DMS114 treated with DMSO at 0.1 percent for 48 hours (cell line): ENCODE data around the gene MINDY3.
"Not testable (repeated sequence)": the region's sequence is repeated elsewhere in the genome, so short reads cannot be mapped to it uniquely, and the experiment has no call there.

ENCODE experiments used
- DNase-seq: peaks from one replicate; lab custom pipeline; 2025; ENCODE audit not compliant: unreplicated experiment; lab: John Stamatoyannopoulos, UW

MINDY3 gene

GRCh38 chr10:15859906-15860691, at the start of gene MINDY3:
Gene MINDY3, minus strand, starts transcription at chr10:15860507. Its CDS starts 208 bp downstream, at chr10:15860299.
- peak; percentile 84 for DNase-seq

- no peak for DNase-seq
Measured at GRCh38 chr10:15901889-15902288, 41.6 kb upstream of the MINDY3 start.

GRCh38 chr10:15898046-15898445, 37.7 kb upstream of the MINDY3 start:
- DNase-seq: no peak

GRCh38 chr10:15897287-15897686, 37.0 kb upstream of the MINDY3 start:
- no peak for DNase-seq

- DNase-seq: no peak
Measured at GRCh38 chr10:15896654-15897053, 36.3 kb upstream of the MINDY3 start.

GRCh38 chr10:15884447-15884846, 24.1 kb upstream of the MINDY3 start:
- no peak for DNase-seq

GRCh38 chr10:15881542-15881941, 21.2 kb upstream of the MINDY3 start:
- no peak for DNase-seq

GRCh38 chr10:15879663-15880062, 19.4 kb upstream of the MINDY3 start:
- no peak for DNase-seq

GRCh38 chr10:15879058-15879457, 18.8 kb upstream of the MINDY3 start:
- peak; percentile 45 for DNase-seq

GRCh38 chr10:15877836-15878576, 17.7 kb upstream of the MINDY3 start:
- no peak for DNase-seq

- DNase-seq: not testable (repeated sequence)
Measured at GRCh38 chr10:15876274-15876673, 16.0 kb upstream of the MINDY3 start.

GRCh38 chr10:15872645-15873044, 12.3 kb upstream of the MINDY3 start:
- not testable (repeated sequence) for DNase-seq

- no peak for DNase-seq
Measured at GRCh38 chr10:15871823-15872222, 11.5 kb upstream of the MINDY3 start.

GRCh38 chr10:15869935-15870334, 9.6 kb upstream of the MINDY3 start:
- no peak for DNase-seq

- DNase-seq: no peak
Measured at GRCh38 chr10:15868006-15868405, 7.7 kb upstream of the MINDY3 start.

- no peak for DNase-seq
Measured at GRCh38 chr10:15865304-15865703, 5.0 kb upstream of the MINDY3 start.

- no peak for DNase-seq
Measured at GRCh38 chr10:15864419-15864818, 4.1 kb upstream of the MINDY3 start.

- no peak for DNase-seq
Measured at GRCh38 chr10:15863733-15864132, 3.4 kb upstream of the MINDY3 start.

- DNase-seq: no peak
Measured at GRCh38 chr10:15863323-15863722, 3.0 kb upstream of the MINDY3 start.

- DNase-seq: no peak
Measured at GRCh38 chr10:15860692-15861201, 440 bp upstream of the MINDY3 start.

- DNase-seq: no peak
Measured at GRCh38 chr10:15859509-15859905, 800 bp downstream of the MINDY3 start.

GRCh38 chr10:15858861-15859281, 1.4 kb downstream of the MINDY3 start:
- DNase-seq: no peak
